OCI-LY7 (cell line): ENCODE measurements around the gene SYTL3. TPM values are rescaled to one million over a fixed set of nuclear protein-coding genes. Genes with fewer than 3 reads are reported as not detected.

Source experiments
- BruUV-seq: library from RNA; stranded (reverse); fragments of 400-500 nt; replicated peaks from 2 replicates; lab custom pipeline; 2021; lab: Mats Ljungman, UMichigan
- CTCF ChIA-PET: fragments of 300-600 bp; sonication (Branson Sonifier 250); formaldehyde crosslinking; loops from one replicate; lab custom pipeline; 2022; ENCODE audit warnings: antibody characterized with exemption; ENCODE audit not compliant: unreplicated experiment; lab: Charles Lee
- POLR2A ChIA-PET: fragments of 300-600 bp; sonication (Branson Sonifier 250); formaldehyde crosslinking; loops from one replicate; lab custom pipeline; 2022; ENCODE audit warnings: antibody characterized with exemption; lab: Charles Lee
- DNase-seq: peaks from one replicate; pipeline ENCODE4 v3.0.0-alpha.2; 2015; ENCODE audit warnings: low spot score
- H2AFZ ChIP-seq: fragments of 200-600 bp; sonication (generic), shearing (Covaris generic); 2 replicates; pipeline ENCODE4 v1.6.1; 2014; ENCODE audit warnings: mild to moderate bottlenecking, antibody characterized with exemption, low read length, moderate library complexity
- H3K27ac ChIP-seq: fragments of 200-600 bp; sonication (generic); 2 replicates; pipeline ENCODE4 v1.5.1; 2014; ENCODE audit warnings: mixed run types, low read depth, mild to moderate bottlenecking, moderate library complexity, low read length, inconsistent platforms; ENCODE audit not compliant: poor library complexity, severe bottlenecking
- H3K36me3 ChIP-seq: fragments of 200-600 bp; sonication (generic); 2 replicates; pipeline ENCODE4 v1.6.1; 2014; ENCODE audit warnings: mild to moderate bottlenecking, antibody characterized with exemption, low read length, moderate library complexity, mixed read lengths; ENCODE audit not compliant: insufficient read depth
- H3K4me1 ChIP-seq: fragments of 200-600 bp; sonication (generic); 2 replicates; pipeline ENCODE4 v1.5.1; 2014; ENCODE audit warnings: mild to moderate bottlenecking, low read length; ENCODE audit not compliant: insufficient read depth, poor library complexity, severe bottlenecking
- H3K4me2 ChIP-seq: fragments of 200-600 bp; sonication (generic); 2 replicates; pipeline ENCODE4 v1.6.1; 2014; ENCODE audit warnings: mild to moderate bottlenecking, low read length
- H3K4me3 ChIP-seq: fragments of 200-600 bp; sonication (generic); 2 replicates; pipeline ENCODE4 v1.5.1; 2014; ENCODE audit warnings: mild to moderate bottlenecking, low read depth, low read length; ENCODE audit not compliant: poor library complexity, severe bottlenecking
- H3K79me2 ChIP-seq: fragments of 200-600 bp; sonication (generic); 2 replicates; pipeline ENCODE4 v1.6.1; 2016; ENCODE audit warnings: low read depth, mild to moderate bottlenecking, low read length, moderate library complexity, mixed read lengths; ENCODE audit not compliant: insufficient read depth
- H3K9me2 ChIP-seq: fragments of 200-600 bp; sonication (generic); 2 replicates; pipeline ENCODE4 v1.6.1; 2016; ENCODE audit warnings: mild to moderate bottlenecking, low read length, mixed read lengths; ENCODE audit not compliant: insufficient read depth
- H3K9me3 ChIP-seq: fragments of 200-600 bp; sonication (generic); 2 replicates; pipeline ENCODE4 v1.6.1; 2014; ENCODE audit warnings: mild to moderate bottlenecking, mixed run types, low read length, mixed read lengths
- H4K20me1 ChIP-seq: fragments of 200-600 bp; sonication (generic); 2 replicates; pipeline ENCODE4 v1.6.1; 2014; ENCODE audit warnings: mild to moderate bottlenecking, antibody characterized with exemption, low read length, moderate library complexity, mixed read lengths; ENCODE audit not compliant: insufficient read depth
- EZH2phosphoT487 ChIP-seq: fragments of 200-600 bp; sonication (generic); IDR thresholded peaks from 2 replicates; pipeline ENCODE4 v1.6.1; 2018; ENCODE audit warnings: low read depth, borderline replicate concordance, mild to moderate bottlenecking, mixed run types, antibody characterized with exemption, low read length, moderate library complexity, mixed read lengths
- intact Hi-C: fragments of 100-400 bp; cut with micrococcal nuclease; formaldehyde crosslinking; loops from one replicate; pipeline ENCODE4 v1.10.0; 2022; ENCODE audit not compliant: unreplicated experiment
- total RNA-seq, 2 experiments: library from RNA; depleted of rRNA in 1 of 2; stranded (reverse); fragments of >200 nt in 1 of 2; shearing (Covaris generic) in 1 of 2; gene quantifications; 2 replicates each; pipeline ENCODE4 v1.2.3, GENCODE V29; 2014 to 2022
- TF ChIP-seq, protein P1 (sequence below): fragments of 200-600 bp; sonication (generic); conservative IDR thresholded peaks from 2 replicates; pipeline ENCODE4 v1.5.1; 2014; ENCODE audit warnings: mild to moderate bottlenecking, antibody characterized with exemption, low read length, moderate library complexity, mixed read lengths

Gene SYTL3
- total RNA-seq, 2 experiments from 2014 or later: 0.32 to 0.89 TPM

DNA sequence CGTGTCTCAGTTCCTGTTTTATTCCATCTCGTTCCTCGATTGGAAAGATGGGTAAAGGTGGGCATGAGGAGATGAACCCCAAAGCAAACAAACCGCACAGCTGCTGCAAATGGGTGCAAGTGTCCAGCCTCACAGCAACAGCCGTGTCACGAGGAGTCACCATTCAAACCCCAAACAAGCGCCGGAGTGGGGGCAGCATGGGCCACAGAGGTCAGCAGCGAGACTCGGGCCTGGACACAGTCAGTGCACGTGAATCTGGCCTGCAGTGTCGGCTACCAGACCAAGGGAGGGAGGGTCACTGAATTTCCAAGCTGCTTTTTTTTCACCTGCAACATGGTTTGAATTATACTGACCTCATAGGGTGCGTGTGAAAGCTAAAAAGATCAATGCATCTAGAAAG is 105.8 kb downstream of the SYTL3 start:
- no peak for TF ChIP-seq EZH2phosphoT487
- TF ChIP-seq, protein P1, sequence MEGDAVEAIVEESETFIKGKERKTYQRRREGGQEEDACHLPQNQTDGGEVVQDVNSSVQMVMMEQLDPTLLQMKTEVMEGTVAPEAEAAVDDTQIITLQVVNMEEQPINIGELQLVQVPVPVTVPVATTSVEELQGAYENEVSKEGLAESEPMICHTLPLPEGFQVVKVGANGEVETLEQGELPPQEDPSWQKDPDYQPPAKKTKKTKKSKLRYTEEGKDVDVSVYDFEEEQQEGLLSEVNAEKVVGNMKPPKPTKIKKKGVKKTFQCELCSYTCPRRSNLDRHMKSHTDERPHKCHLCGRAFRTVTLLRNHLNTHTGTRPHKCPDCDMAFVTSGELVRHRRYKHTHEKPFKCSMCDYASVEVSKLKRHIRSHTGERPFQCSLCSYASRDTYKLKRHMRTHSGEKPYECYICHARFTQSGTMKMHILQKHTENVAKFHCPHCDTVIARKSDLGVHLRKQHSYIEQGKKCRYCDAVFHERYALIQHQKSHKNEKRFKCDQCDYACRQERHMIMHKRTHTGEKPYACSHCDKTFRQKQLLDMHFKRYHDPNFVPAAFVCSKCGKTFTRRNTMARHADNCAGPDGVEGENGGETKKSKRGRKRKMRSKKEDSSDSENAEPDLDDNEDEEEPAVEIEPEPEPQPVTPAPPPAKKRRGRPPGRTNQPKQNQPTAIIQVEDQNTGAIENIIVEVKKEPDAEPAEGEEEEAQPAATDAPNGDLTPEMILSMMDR: no peak
- H3K9me2 ChIP-seq: no peaks in the 10 kb centered on the region
- H4K20me1 ChIP-seq: no peaks in the 10 kb centered on the region
- no TSS peak for BruUV-seq
- no peak for DNase-seq
- H3K9me3 ChIP-seq: no peaks in the 10 kb centered on the region
- no peaks in the 10 kb centered on the region for H3K36me3 ChIP-seq
- H3K4me3 ChIP-seq: no peak overlapping the region
- no peaks in the 10 kb centered on the region for H3K79me2 ChIP-seq
- H2AFZ ChIP-seq: no peak overlapping the region
- ChIA-PET POLR2A (no interaction called here), CTCF (no interaction called here)
- no peak overlapping the region for H3K4me2 ChIP-seq
- peaks cover 3% of the 10 kb centered on the region for H3K4me1 ChIP-seq
- no peak overlapping the region for H3K27ac ChIP-seq
- intact Hi-C loops: no loop called here

DNA sequence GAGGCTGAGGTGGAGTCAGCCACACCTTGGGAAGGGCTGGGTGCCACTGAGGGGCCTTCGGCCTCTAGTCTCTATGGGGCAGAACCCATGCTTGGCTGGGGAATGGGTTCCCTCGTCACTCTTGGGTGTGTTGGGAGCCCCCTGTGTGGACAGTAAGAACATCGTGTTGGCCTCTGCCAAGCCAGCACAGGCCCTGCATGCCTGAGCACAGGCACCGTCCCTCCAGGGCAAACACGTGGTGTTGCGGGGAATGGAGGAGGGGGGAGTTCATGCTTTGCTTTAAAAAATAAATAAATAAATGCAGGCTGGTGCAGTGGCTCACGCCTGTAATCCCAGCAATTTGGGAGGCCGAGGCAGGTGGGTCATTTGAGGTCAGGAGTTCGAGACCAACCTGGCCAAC is 106.3 kb downstream of the SYTL3 start:
- TF ChIP-seq, protein P1: no peak
- TF ChIP-seq EZH2phosphoT487: no peak
- Histone ChIP-seq H3K9me2 (no peaks in the 10 kb centered on the region), H3K79me2 (no peaks in the 10 kb centered on the region), H2AFZ (no peak overlapping the region), H3K36me3 (no peaks in the 10 kb centered on the region), H3K27ac (no peak overlapping the region), H3K4me1 (peaks cover 3% of the 10 kb centered on the region), H3K4me2 (no peak overlapping the region), H4K20me1 (no peaks in the 10 kb centered on the region), H3K4me3 (no peak overlapping the region), H3K9me3 (no peaks in the 10 kb centered on the region)
- POLR2A ChIA-PET: no interaction called here
- BruUV-seq: no TSS peak
- intact Hi-C loops: no loop called here
- CTCF ChIA-PET: no interaction called here
- no peak for DNase-seq

DNA sequence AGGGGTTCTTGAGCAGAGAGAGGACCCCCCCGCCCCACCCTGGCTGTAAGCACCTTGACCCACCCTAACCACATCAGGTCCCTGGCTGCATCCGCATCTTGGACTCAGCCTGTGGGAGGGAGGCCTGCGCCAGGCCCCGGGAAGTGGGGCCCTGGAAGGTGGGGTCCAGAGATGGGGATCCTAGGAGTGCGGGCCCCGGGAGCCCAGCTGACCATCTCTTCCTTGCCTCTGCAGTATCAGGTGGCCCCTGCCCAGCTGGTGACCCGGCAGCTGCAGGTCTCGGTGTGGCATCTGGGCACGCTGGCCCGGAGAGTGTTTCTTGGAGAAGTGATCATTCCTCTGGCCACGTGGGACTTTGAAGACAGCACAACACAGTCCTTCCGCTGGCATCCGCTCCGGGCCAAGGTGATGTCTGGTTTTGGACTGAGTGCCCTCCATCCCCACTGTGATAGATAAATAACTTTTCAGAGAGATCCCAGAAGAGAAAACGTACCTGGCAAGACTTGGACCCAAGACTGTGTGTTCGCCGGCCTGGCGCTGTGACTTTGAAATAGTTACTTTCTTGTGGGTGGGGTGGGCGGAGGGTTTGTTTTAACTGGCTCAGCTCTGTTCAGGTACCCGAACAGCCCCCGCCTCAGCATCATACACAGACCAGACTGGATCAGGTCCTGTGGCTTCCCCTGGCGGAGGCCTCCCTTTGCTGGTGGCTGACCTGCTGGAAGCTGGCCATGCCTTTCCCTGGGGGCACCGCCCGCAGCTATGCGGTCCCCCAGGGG is 107.3 kb downstream of the SYTL3 start:
- no peak for DNase-seq
- H4K20me1 ChIP-seq: no peaks in the 10 kb centered on the region
- POLR2A ChIA-PET: interaction anchor here (0.5 kb wide), 1 partner anchor 35 kb away, joined by 3 read pairs; no protein-coding TSS in a partner anchor
- H3K4me2 ChIP-seq: no peak overlapping the region
- H3K9me3 ChIP-seq: no peaks in the 10 kb centered on the region
- no peaks in the 10 kb centered on the region for H3K9me2 ChIP-seq
- TF ChIP-seq, protein P1: no peak
- no peak for TF ChIP-seq EZH2phosphoT487
- peaks cover 3% of the 10 kb centered on the region for H3K4me1 ChIP-seq
- no peaks in the 10 kb centered on the region for H3K36me3 ChIP-seq
- BruUV-seq: no TSS peak
- H2AFZ ChIP-seq: no peak overlapping the region
- intact Hi-C loops: no loop called here
- H3K79me2 ChIP-seq: no peaks in the 10 kb centered on the region
- no peak overlapping the region for H3K4me3 ChIP-seq
- CTCF ChIA-PET: no interaction called here
- H3K27ac ChIP-seq: no peak overlapping the region
